Measurements from ENCODE around the gene JMJD4.

The JMJD4 gene

DNA sequence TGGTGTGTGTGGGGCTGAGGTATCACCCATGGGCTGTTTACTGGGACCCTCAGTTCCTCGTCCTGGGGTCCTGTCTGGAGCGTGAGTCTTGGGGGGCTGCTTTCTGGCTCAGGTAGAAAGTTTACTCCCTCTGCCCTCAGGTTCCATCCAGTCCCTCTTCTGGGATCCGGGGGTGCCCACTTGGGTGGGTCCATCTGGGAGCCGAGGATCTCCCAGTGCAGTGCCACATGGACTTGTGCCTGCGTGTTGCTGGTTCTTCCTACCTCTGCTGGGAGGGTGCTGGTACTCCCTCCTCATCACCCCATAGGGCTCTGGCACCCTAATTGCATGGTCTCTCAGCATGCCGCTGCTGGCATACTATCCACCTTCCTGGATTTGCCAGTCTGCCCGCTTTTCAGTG is 14.1 kb upstream of the JMJD4 start:
- DNase-seq (ENCODE audit: low spot score), result no peak

DNA sequence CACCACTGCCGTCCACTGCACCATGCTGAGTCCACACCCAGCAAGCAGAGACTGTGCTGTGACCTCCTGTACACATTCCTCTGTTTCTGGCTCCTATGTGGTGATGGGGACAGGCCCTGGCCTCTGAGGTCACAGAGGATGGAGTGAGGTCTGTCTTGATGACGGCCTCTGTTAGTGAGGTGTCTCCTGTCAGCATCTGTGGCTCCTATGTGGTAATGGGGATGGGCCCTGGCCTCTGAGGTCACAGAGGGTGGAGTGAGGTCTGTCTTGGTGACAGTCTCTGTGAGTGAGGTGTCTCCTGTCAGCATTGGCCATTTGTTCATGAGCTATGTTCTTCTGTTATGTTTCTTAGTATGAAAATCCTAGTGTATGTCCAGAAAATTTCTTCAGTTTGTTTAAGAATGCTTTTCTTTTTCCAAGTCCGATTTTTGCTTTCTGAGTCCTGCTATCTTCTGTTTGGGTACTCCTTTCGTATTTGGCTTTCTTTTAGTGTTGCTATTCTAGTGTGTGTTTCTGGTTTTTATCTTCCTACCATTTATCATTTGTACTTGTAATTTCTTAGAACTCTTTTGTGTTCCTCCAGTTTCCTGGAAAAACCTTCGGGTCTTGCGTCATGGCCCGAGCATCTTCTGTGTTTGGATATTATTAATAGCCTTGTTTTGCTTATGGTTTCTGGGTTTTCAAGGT is 13.5 kb upstream of the JMJD4 start:
- DNase-seq (ENCODE audit: low spot score), result no peak

DNA sequence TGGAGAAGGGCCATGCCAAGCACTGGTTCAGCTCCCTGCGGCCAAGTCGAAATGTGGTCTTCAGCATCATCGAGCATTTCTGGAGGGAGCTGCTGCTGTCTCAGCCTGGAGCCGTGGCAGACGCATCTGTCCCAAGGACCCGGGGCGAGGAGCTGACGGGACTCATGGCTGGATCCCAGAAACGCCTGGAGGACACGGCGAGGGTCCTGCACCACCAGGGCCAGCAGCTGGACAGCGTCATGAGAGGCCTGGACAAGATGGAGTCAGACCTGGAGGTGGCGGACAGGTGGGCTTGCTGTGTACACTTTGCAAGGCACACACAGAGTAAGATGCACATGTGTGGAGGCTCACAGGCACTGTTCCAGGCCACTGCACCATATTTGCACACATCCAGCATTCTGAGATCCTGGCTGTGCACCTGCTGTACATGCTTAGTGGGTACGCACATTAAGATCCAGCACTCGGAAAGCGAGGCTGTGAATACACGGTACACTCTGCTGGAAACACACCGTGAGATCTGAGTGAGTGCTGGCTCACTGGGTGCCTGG is 12.9 kb upstream of the JMJD4 start:
- no peak for DNase-seq (ENCODE audit: low spot score)

DNA sequence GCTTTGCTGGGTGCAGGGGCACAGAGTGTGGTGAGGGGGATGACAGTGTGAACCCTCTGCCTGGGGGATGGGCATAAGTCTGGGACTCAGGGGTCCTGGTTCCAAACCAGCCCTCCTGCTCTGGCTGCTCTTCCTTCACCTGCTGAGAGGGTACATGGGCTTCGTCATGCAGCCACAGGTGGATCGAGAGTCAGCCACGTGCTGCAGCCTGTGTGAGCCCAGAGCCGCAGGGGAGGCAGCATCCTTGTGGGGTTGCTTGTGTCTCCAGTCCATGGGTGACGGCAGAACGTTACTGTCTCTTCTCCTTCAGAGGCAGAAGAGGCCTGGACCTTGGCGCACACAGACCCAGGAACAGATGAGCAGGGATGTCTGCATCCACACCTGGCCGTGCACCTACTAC is 12.3 kb upstream of the JMJD4 start:
- no peak for DNase-seq (ENCODE audit: low spot score)

DNA sequence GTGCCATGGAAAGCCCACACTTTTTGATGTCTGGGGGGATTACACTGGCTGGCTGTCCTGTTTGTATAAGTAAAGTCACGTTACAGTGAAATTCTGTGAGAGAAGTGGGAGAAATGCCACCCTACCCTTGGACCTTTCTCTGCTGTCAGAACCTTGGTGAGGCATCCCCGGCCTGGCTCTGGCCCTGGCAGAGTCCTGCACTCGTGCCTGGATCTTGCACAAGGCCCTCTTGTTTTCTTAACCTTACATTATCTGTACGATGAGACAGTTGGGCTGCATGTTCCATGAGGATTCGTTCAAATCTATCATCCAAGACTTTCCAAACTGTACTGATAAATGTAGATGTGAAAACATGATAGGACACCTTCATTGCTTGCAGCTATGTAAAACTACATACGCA is 11.6 kb upstream of the JMJD4 start:
- DNase-seq (ENCODE audit: low spot score), result no peak

DNA sequence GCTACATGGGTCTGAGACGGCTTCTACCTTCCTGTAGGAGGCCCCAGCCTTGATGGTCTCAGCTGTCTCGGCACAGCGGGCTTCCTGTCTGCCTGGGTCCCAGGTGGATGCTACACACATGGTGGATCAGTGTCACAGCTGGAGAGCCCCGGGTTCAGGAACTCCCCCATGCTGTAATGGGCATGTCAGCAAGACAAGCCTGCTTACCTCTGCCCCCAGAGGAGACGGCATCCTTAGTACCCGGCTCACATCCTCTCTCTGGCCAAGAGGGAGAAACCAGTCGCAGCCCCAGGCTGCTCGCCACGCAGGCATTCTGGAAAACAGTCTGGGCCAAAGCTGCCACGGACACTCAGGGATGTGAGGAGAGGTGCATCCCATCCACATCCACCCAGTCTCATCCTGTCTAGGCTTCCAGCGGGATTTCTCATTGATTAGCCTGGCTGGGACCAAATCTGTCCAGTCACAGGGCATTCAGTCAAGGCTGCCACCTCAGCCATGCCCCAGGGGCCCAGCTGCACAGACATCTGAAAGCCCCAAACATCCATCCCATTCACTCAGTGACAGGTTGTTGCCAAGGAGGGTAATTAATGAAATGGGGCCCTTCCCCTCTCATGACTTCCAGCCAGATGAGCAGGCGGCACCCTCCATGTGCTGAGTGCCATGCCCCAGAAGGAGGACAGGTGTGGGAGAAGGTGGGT is 10.6 kb upstream of the JMJD4 start:
- DNase-seq (ENCODE audit: low spot score), result no peak

DNA sequence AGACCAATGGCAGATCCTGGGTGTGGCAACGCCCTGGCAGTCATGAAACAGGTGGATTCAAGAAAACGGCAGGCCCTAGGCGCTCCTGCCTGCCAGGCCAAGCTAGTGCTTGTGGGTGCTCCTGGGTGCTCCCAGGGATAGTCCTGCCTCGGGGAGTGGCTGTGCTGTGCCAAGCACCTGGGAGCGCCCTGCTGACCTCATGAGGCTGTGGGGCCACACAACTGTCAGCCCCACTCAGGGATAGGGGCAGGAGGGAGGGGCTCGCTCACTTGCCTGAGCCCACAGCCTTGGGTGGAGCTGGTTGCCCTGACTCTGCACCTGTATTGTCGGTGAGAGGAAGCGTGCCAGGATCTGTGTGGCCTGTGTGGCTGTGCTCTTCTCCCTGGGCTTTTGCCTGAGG is 9.6 kb upstream of the JMJD4 start:
- no peak for DNase-seq (ENCODE audit: low spot score)

DNA sequence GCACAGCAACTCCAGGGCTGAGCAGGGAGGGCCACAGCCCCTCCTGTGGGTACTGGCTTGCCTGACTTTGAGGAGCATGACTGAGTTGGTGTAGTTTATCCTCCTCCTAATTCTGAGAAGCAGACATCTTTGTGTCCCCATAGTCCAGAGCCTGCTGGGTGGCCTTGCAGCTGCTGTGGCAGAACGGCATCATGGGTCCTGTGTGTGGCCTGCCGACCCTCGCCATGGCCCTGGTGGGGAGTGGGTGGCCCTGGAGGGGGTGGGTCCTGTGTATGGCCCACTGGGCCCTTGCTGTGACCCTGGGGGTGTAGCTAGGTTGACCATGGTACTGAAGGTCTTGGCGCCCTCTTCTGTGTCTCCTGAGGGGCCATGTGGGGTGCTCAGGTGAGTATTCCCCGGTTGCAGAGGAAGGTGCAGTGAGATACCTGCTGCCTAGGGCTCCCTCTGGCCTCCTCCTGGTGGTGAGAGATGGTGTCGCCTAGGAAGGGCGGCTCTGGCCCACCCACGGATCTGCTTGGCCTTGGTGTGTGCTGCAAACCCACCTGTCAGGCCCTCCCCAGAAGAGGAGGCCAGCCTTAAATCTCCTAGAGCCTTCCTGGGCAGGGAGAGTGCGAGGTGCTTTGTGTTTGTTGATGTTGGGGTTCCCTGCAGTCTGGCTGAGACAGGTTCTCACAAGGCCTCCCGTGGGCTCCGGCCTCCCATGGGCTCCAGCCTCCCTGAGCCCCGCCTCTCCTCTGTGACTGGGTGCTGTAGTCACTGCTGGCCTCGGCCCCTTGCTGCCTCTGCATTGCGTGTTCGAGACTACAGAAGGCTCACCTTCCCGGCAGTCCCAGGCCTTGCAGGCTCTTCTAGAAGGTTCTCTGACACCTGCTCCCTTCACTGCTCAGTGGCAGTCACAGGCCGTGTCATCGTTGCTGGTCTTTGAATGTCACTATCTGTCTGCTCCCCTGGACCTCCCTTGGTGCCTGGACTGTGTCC is 7.9 kb upstream of the JMJD4 start:
- DNase-seq (ENCODE audit: low spot score), result no peak

DNA sequence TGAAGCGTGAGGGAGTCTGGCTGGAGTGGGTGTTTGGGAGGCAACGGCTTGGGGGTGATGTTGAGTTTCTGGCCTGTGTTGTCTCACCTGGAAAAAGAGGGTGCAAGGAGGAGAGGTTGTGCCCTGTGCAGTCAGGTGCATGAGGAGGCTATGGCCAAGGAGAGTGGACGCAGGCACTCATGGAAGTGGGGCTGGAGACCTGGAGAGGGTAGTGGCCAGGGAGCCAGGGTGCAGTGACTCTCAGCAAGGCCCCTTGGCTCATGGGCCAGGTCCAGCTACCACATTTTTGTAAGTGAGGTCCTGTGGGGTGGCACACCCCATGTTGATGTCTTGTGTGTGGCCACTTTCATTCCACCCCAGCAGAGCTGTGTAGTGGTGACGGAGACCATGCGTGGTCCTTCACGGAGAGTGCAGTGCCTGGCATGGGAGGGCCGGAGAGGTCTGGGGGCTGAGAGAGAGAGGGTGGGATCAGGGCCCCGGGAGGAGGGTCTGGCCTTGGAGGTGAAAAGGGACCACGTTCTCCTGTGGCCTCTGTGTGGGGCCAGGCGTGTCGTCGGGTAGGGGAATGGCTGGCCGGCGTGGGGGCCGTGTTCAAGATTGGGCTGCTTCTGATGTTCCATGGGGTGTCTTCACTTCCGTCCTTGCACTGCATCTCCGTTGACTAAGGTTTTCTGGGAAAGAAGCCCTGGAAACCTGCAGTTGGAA is 6.2 kb upstream of the JMJD4 start:
- no peak for DNase-seq (ENCODE audit: low spot score)

DNA sequence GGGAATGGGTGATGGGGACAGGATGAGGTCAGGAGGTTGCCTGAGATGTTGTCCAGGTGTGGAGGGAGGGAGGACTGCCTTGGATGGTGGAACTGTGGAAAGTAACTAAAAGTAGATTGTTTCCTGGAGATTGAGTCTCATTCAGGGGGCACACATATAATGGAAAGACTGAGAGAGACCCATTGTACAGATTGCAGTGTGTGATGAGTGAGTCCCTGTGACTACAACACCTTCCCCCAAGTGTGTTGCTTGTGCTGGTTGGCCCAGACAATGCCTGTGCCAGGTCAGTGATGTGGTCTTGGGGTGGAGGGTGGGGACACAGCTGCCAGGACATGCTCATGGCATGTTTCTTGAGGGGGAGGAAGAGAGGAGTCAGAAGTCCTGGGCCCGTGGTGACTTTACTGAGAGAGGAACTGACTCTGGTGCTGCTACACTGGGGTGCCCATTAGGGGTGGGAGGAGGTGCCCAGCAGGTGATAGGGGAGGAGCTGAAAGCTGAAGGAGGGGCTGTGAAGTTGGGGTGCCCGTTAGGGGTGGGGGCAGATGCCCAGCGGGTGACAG is 5.4 kb upstream of the JMJD4 start:
- DNase-seq (ENCODE audit: low spot score), result no peak

DNA sequence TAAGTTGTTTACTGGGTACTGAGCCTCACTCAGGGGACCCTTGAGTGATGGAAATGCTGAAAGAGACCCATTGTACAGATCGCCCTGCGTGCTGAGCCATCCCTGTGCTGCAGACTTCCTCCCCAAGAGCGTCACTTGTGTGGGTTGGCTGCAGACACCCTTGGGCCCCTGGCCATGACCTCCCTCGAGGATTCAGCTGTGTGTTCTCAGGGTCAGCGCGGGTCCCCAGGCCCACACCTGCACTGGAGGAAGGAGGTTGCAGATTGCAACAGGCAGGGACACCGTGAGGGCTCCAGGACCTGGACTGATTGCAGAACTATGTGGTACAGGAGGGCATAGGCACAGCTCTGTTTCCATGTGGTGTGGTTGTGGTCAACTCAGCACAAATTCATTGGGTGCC is 4.5 kb upstream of the JMJD4 start:
- no peak for DNase-seq (ENCODE audit: low spot score)

DNA sequence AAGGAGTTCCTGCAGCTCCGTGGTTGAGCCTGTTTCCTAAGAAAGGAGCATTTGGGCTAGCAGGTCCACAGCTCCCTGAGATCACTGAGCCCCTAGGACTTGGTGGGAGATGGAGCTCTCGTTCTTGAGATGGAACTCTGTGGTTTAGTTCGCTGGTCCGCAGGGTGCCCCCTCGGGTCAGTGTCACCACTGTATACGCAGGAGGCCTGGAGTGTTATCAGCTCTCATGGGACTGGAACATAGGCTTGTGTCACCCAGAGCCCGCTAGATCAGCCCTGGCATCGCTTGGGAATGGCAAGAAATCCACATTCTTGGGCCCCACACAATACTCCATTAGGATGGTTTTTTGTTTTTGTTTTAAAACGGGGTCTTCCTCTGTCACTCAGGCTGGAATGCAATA is 3.7 kb upstream of the JMJD4 start:
- no peak for DNase-seq (ENCODE audit: low spot score)

DNA sequence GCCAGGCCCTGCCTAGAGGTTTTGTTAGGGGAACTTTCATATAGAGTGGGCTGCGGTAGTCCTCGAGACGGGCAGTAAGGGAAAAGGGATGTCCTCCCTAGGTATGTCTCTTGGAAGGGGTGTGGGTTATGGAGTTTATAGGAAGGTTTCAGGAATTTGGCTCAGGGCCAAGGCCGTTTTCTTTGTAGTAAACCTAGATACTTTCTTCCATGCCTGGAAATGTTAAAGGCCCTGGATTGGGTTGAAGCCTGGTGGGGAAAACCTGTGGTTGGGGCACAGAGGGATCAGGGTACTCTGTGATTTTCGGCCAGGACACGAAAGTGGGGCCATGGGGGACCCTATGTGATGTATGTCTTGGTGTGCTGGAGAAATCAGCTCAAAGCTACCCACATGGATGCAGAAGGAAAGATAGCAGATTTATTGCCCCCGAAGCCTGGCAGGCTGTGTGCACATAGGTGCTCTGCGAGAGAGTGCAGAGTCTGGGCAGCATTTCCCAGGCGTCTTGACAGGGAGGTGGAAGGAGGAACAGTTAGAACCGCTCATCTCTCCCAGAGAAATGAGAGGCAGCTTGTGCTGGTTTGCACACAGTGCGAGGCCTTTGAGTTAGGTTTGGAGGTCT is 1.8 kb upstream of the JMJD4 start:
- no peak for DNase-seq (ENCODE audit: low spot score)

DNA sequence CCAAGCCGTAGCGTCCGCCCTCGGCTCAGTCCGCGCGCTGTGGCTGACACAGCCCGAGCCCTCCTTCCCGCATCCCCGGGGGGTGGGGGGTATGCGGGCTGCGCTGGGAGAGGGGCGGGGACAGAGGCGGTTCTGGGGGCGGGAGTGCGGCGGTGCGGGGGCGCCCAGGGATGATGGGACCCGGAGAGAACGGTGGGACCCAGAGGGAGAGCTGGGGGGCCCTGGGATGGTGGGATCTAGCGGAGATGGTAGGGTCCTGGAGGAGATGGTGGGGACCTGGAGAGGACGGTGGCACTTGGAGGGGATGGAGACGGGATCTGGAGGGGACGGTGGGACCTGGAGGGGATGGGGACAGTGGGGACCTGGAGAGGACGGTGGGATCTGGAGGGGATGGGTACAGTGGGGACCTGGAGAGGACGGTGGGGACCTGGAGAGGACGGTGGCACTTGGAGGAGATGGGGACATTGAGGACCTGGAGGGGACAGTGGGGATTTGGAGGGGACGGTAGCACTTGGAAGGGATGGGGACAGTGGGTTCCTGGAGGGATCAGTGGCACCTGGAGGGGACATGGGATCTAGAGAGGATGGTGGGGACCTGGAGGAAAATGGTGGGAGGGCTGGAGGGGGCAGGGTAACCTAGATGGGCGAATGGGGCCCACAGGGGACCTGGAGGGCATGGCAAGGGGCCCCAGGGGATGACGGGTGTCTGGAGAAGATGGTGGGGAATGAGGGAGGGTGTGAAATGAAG is 610 bp upstream of the JMJD4 start:
- no peak for DNase-seq (ENCODE audit: low spot score)

DNA sequence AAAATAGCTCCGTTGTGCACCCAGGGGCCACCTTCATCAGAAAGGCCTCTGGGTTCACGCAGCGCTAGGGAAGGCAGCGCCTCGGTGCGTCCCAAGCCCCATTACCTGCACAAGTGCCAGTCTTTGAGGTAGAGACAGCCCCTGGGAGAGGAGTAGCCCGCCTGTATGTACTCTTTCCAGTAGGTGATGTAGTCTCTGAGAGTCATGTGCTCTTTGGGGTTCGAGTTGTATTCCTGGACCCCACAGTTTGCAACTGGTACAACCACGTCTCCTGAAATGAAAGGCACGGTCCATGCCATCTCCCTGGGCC is 601 bp downstream of the JMJD4 start:
- no peak for DNase-seq (ENCODE audit: low spot score)

DNA sequence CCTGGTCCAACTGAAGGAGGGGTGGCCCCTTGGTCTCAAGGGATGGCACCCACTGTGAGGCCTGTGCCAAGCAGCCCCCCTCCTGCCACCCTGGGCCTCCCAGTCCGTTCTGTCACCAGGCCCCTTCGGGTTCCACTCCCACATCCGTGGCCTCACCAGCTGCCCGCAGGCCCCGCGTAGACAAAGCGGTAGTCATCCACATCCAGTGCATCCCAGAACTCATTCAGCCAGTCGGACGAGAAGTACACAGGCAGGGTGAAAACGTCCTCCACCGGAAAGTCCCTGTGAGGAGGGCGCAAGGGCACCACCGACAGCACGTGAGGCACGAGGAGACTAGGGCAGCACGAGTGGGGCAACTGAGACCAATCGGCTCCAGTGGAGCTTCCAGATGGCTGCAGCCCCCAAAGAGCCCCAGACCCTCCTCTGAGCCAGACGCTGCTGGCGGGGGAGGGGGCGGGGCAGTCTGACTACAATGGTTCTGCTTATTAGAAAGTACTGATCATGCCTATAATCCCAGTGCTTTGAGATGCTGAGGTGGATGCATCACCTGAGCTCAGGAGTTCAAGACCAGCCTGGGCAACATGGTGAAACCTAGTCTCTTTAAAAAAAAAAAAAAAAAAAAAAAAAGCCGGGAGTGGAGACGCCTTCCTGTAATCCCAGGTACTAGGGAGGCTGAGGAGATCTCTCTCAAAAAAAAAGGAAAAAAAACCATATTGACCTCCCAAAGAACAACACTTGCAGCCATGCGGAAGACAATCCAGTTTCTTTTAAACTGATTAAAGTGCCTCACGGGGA is 1.2 kb downstream of the JMJD4 start:
- no peak for DNase-seq (ENCODE audit: low spot score)

DNA sequence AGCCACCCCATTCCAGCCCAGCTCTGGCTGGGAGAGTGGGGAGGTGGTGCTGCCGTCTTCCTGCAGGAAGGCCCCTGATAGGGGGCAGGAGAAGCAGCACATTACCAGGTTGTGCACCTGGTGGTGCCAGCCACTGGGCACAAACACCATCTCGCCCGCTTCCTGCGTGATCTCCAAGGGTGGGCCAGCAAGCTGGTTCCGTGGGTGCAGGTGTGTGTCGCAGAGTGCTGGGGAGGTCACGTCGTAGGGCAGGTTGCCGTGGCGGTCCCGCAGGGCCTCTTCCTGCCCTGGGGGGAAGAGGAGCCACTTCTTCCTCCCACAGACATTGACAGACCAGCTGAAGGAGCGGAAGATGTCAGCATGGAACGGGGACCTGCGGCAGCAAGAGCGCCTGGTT is 1.8 kb downstream of the JMJD4 start:
- DNase-seq (ENCODE audit: low spot score), result no peak

DNA sequence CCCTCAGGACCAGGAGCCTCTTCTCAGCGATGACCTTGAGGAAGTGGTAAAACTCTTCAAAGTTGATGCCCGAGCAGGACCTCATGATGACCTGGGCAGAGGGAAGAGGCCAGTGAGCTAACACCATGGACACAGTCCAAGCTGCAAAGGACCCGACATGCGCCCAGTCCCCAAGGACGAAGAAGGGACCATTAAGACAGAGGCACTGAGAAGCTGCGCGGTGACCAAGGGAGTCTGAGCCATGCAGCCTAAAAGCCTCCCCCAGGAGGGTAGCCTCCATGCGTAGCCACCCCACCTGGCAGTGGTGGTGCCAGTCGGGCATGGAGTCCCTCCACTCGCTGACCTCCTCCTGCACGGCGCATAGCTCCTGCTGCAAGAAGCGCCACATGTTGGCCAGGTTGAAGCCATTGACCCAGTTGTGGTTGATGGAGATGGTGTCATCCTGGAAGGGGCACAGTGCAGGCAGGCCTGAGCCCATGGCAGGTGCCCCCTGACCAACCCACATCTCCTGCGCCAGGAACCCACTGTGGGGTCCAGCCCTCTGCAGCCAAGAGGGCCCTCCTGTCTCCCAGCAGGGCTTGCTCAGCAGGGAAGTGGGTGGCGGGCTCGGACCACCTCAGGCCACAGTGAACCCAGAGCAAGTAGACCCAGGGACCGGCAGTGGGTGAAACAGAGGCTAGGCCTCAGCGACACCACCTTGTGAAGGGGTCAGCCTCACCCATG is 2.4 kb downstream of the JMJD4 start:
- DNase-seq (ENCODE audit: low spot score), result no peak

Measured in Ammon's horn (tissue), 1 donor.